C4-2B (cell line): Measurements from ENCODE around the gene FAM72D.
"Not testable (repeated sequence)": the region's sequence is repeated elsewhere in the genome, so short reads cannot be mapped to it uniquely, and the experiment has no call there.

ENCODE experiments used
- CTCF ChIP-seq: fragments of 450-650 bp; conservative IDR thresholded peaks from 2 replicates; pipeline ENCODE4 v1.5.1; 2017; ENCODE audit warnings: mild to moderate bottlenecking
- ZFX ChIP-seq: fragments of 450-650 bp; IDR thresholded peaks from 2 replicates; pipeline ENCODE4 v1.6.1; 2017

- TF ChIP-seq CTCF, ZFX: not testable (repeated sequence)
Measured at GRCh38 chr1:145078787-145079370, 16.9 kb upstream of the FAM72D start.
